RCC 7860 (cell line): Measurements from ENCODE around the gene FGF1.

Source experiments
- DNase-seq: peaks from one replicate; pipeline ENCODE4 v3.0.0-alpha.2; 2015; ENCODE audit warnings: low spot score
- FAIRE-seq: peaks from 2 replicates; lab custom pipeline; 2012; peaks lifted over from hg19 to GRCh38; lab: Jason Lieb, UNC

Gene FGF1

DNA sequence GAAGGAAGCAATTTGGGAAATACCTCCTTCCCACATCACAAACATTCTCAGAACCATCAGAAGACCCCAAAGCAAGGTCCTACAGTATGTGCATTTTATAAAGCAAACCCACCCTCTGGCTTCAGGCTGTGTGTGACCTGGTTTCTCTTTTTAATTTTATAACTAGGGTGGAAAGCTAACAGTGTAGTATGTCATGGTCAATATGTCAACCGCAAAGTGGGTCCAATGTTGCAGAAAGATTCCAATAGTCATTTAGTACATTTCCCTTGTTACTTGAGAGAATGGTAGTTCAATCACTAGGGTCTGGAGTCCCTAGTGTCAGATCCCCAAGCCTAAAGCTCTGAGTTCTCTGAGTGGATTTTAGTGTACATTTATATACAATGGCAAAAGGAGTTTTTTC, 96.2 kb downstream of the FGF1 start:
- DNase-seq (no peak), FAIRE-seq (no peak)

DNA sequence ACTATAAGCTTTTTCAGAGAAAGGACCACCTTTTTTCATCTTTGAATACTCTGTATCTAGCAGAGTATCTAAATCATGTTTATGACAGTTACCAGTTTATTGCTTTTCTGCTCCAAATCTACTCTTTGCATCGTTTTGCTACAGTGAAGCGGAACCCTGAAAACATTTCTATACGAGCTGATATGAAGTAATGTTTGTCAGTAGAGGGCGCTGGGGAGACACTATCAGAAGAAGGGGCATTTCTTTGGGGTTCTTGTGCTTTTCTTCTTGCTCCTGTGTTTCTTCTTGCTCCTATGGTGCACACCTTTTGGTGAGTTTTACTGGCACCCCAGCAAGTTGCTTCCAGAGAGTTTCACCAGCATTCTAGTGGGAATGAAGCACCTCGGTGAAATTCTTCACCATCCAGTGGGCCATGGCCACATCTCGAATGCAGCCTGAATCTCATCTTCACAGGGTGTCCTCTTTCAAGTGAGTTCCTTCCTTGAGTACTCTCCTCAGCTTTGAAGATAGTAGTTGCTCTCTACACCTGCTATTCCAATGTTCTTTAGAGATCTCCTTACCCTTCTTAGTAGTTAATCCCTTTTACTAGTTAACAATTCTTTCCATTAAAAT, 98.4 kb downstream of the FGF1 start:
- DNase-seq = no peak
- no peak for FAIRE-seq

DNA sequence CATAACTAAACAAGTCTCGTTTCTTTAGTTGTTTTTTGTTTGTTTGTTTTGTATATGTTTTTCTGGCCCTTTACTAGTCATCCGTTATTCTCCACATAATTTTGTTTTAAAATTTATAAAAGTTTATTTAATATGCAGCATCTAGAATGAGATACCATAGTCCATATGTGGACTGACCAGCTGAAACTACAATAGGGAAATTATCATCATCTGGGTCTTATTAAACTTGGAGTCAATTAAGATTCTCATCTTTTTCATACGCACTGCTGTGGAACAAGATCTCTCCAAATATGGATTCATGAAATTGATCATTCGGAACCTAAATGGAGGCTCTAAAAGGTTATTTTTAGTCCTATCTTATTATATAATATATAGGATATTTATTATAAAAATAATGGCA, 99.3 kb downstream of the FGF1 start:
- no peak for FAIRE-seq

DNA sequence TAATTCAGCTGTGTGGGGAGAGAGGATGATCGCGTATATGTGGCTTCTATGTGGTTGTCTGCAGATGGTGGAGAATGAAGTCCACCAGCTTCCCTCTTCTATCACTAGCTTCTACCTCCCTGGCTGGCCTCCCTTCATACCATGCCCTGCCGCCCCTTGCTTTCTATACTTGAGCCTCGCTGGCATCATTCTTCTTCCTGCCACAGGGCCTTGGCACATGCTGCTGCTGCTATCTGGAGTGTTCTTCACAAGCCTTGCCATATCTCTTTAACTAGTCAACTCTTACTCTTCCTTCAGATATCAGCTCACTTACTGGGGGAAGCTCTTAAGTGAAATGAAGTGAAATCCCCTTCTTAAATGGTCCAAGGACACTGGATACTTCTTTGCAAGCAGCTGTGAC, 100.4 kb downstream of the FGF1 start:
- FAIRE-seq (no peak), DNase-seq (no peak)

More for the DNA sequence above, 99.3 kb downstream of the FGF1 start:
- DNase-seq = no peak

DNA sequence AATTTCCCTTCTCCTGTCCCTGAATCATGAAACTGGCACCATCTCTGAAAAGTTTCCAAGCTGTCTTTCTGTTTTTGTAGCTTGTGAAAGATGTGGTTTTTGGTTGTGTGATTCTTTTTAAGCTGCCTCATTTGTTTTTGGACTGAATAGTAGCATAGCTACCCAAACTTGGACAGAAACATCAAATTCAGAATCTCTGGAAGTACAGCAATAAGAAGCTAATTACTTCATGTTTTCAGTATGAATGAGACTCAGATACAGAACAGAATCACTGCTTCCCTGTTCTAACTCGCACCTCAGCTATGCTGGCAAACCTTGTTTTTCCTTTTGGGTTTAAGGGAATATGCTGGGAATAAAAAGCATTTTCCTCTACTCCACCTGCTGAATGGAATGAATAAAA, 101.0 kb downstream of the FGF1 start:
- FAIRE-seq (no peak), DNase-seq (no peak)

DNA sequence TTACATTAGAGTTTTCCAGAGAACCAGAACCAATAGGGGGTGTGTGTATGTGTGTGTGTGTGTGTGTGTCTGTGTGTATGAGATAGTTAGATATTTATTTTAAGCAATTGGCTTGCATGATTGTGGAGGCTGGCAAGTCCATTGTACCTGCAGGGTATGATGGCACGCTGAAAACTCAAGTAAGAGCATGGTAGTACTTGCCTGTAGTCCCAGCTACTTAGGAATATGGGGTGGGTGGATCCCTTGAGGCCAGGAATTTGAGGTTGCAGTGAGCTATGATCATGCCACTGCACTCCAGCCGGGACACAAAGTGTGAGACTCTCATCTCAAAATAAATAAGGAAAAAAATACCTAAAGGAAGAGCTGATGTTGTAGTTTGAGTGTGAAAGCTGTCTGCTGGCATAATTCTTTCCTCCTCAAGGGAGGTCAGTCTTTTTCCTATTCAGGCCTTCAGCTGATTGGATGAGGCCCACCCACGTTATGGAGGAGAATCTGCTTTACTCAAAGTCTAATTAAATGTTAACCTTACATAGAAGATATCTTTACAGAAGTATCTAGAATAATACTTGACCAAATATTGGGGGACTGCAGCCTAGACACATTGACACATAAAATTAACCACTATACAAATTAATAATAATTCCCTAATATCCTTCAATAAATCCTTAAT, 107.6 kb downstream of the FGF1 start:
- FAIRE-seq (no peak), DNase-seq (no peak)

DNA sequence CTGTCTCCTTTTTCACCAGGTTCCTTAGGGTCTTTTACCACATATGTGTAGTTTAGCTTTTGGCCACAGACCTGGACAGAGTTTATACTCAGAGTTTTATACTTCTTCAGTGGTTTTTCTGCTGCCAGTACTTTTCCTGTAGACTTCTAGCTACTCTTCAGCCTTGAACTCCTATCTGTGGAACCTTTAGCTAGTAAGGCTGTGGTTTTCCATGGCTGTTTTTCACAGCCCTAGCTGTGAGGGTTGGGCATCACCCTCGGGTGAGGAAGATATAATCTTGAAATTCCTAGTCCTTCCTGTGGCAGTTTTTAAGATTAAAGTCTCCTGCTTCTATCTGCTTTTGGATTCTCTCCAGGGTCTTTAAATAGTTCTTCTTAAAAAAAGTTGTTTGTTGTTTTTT, 109.1 kb downstream of the FGF1 start:
- FAIRE-seq = no peak

DNA sequence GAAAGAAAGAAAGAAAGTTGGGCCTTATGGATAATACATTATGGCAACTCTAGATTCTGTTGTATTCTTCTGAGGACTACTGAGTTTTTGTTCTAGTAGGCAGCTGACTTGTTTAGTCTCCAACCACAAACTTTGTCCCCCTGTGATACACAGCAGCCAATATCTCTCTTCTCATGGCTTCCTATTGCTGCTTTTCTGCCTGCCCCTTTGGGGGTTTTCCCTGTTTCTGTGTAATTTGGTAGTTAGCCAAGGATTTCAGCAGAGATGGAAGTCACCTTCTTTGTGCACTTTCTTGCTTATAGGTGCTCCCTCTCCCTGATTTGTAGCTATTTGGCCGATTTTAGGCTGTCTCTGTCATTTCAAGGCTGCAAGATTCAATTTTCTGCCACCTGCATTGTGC, 109.6 kb downstream of the FGF1 start:
- no peak for DNase-seq
- no peak for FAIRE-seq

More for the DNA sequence above, 109.1 kb downstream of the FGF1 start:
- no peak for DNase-seq

DNA sequence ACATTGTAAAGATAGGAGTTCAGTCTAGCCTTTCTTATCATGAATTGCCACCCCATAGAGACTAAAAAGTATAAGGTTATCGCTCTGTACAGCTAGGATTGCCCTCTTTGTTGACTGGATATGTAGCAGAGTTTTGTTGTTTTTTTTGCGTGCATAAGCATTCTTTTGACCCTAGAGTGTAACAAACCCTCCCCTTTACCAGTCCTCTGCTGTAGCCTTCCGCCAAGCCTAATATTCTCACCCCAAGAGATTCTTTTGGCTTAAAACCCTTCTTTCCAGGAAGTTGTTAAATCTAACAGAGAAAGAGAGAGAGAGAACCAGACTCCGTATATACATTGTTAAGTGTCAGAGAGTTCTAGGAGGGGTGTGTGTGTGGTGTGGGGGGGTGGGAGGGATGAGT, 113.9 kb downstream of the FGF1 start:
- no peak for FAIRE-seq
- DNase-seq = no peak

DNA sequence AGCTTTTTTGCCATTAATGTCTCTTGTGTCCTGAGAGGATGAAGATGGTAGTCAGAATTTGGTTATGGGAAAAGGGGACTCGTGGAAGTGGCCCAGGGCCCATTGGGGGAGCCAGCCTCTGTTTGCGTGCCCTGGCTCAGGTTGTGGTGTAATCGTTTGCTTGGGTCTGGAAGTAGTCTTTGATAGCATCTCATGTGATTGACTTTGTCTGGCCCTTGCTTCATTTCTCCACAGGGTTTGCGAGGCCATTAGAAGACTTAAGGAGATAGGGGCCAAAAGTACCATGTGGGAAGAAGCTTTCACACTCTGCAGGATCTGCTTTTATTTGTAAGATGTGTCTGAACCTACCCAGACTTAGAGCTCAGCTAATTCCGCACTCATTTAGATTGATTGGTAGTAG, 114.5 kb downstream of the FGF1 start:
- no peak for DNase-seq
- FAIRE-seq = no peak

DNA sequence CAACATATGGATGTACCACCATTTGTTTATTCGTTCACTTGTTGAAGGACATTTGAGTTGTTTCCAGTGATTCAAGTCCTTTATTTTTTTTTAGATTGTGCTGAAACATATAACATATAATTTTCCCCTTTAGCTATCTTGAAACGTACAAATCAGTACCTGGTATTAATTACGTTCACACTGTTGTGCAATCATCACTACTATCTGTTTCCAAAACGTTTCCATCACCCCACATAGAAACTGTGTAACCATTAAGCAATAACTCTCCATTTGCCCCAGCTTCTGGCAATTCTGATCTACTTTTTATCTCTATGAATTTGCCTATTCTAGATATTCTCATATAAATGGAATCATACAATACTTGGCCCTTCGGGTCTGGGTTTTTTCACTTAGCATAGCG, 116.0 kb downstream of the FGF1 start:
- FAIRE-seq (no peak), DNase-seq (no peak)

DNA sequence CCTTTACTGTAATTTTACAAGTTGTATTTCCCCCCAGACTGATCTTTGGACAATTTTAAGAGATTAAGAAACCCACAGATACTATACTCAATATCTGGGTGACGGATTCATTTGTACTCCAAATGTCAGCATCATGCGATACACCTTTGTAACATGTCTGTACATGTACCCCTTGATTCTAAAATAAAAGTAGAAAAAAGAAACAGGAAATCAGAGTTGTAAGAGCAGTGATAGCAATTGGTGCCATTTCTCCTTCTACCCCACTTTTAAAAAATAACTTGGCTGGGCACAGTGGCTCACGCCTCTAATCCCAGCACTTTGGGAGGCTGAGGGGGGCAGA, 116.9 kb downstream of the FGF1 start:
- DNase-seq (no peak), FAIRE-seq (no peak)

DNA sequence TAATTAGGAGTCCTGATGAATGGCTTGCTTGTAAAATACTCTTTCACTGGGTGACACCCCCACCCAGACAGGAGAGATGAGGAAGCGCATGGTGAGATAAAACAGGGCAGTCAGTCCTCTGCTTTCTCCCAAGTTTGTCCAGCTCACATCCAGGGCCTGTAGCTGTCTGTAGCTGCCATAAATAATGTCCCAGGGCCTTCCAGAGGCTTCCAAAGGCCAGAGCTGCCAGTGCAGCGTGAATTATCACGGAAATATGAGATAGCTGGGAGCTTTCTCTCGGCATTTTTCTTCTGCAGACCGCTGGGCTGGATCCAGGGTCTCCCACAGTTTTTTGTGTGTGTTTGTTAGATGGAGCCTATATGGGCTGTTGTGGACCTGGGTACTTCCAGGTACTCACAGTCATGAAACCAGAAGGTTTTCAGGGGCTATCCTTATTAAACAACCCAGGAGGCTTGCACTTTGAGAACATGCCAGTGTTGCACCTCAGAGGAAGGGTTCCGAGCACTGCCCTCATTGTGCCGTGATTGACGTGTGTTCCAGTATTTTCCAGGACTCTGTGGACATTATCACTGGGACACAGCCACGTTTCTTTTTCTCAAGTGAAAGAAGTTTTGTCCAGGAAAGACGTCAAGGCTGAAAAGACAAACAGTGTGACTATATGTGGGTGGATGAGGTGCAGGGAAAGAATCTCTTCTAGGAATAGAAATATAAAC, 117.5 kb downstream of the FGF1 start:
- DNase-seq (no peak), FAIRE-seq (no peak)

DNA sequence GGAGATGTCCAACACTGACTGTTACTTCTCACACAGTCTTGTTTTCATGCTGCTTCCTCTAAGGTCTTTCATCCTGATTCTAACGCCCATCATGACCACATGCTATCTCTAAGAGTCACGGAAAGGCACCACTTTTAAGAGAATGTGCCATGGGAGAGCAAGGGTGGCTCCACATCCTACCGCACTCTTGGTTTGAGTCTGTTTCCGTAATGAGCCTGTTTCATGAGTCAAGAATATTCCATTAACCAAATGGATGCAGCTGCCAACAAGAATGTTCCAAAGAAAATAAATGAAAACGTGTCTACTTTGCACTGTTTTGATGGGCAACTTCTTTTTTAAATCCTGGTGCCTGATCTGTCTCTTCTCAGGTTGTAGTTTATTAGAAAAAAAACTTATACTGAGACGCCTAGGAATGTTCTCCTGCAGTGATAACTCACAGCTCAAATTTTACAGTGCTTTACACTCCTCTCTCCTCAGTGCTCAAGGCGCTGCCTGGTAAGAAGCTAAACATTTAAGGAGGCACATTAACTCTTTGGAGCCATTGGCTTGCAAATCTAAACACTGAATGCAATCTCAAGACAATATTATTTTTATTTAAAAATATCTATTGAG, 124.3 kb downstream of the FGF1 start:
- DNase-seq = no peak
- no peak for FAIRE-seq

DNA sequence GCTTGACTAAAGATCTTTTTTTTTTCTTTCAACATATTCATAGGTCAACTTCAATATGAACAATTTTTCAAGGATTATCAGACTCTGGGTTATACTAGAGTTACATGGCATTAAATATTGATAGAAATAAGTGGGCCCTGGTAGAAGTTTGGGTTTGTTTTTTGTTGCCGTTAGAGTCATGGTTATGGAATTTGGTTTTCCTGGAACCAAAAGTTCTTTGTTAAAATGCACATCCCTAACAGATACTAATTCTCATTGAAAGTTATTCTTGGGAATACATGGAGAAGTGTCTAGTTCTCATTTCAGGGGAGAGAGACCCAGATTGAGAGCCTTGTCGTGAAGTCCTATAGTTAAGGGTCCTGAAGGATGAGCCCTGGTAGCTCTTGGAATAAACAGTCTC, 124.9 kb downstream of the FGF1 start:
- no peak for FAIRE-seq

DNA sequence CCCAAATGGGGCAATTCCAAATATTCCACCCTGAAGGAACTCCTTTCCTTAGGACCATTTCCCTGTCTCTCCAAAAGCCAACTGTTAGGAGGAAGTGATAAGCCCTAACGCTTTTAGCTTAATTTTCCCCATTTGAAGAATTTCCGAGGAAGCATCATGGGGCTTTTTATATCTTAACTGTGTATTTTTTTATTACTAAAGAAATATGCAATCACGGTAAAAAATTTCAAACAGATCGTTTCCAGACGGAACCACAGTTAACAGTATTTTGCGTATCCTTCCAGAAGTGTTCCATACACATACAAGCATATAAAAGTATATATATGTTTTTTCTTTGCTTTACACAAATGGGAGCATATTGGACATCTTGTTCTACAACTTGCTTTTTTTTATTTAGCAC, 133.8 kb downstream of the FGF1 start:
- FAIRE-seq = no peak
- no peak for DNase-seq

More for the DNA sequence above, 124.9 kb downstream of the FGF1 start:
- DNase-seq = no peak

DNA sequence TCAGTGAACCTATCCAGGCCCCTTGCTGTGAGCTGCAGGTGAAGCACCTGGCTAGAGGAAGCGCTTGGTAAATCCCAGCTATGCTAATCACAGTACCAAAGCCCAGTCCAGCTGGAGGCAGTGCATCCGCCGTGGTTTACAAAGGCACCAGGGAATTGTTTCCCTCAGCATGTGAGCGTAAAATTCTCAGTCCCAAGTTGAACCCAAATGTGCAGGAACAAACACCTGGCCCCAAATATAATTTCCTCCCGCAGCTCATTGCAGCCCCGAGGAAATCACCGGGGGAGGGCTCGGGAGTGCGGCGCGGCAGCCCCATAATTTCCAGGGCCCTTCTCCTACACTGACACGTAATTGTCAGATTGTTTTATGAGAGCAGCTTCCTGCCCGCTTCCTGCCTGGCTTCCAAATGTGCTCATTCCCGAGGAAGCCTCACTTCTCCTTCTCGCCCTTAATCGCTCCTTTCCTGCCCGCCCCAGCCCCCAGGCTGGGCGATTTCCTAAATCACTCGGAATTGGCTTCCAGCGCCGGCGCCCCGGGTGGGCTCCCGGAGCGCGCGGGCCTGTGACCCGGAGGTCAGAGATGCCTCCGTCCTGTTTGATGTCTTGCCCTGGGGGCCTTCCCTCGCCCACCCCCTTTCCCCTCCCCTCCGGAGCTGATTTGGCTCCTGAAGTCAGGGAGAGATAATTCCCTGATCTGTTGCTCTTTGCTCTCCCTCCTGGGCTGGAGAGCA, 134.4 kb downstream of the FGF1 start:
- no peak for FAIRE-seq
- DNase-seq = no peak

DNA sequence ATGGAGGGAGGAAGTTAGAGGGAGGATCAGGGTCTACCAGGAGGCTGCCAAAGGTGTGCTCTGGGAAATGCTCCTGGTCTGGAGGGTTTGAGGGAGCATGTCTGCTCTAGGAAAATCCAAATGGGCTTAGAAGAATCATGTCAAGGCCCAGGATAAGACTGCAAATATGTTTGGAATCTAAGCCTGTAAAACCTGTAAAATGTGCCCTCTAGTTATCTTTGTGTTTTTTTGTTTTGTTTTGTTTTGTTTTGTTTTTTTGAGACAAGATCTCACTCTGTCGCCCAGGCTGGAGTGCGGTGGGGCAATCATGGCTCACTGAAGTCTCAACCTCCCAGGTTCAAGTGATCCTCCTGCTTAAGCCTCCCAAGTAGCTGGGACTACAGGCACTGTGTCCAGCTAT, 135.4 kb downstream of the FGF1 start:
- no peak for FAIRE-seq
- DNase-seq = no peak

DNA sequence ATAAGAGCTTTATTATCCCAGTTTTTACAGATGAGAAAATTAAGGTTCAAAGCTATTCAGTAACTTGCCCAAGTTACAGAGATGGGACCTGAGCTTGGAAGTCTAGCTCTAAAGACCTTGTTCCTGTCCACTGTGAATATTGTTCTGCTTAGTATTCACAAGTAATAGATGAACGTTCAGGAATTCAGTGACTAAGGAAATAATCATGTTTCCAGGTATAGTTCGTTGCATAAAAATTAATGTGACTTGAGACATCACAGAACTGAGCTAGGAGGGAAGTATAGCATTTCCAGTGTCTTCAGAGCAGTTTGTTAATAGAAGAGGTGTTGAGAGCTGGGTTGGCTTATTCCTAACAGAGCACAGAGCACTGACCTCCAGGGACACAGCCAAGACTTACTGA, 136.1 kb downstream of the FGF1 start:
- no peak for DNase-seq

DNA sequence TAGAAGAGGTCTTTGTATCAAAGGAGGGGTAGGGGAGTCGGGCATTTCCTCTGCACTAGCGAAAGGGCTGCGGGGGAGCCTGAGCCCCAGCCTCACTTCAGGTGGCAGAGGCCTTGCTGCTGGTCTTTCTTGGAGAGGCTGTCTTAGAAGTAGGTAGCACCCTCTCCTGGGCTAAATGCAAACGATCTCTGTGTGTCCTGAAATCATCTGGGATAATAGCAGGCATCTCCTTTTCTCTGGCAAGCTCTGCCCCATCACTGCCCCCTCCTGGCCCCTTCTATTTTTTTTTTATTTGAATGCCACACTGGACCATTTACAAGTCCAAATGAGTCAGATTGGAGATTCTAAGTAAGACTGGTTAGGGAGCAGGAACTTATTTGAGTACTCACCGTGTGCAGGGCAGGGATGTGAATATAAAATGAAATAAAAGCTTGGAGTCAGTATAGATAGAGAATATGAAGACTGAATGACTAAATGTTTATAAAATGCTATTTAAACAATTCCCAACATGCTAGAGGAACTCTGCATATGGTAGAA, 137.1 kb downstream of the FGF1 start:
- FAIRE-seq = peak; percentile 79

More for the DNA sequence above, 136.1 kb downstream of the FGF1 start:
- FAIRE-seq = no peak

More for the DNA sequence above, 137.1 kb downstream of the FGF1 start:
- peak; percentile 85 for DNase-seq
